ENCODE measurements around the gene PCBP3.

PCBP3 gene

DNA sequence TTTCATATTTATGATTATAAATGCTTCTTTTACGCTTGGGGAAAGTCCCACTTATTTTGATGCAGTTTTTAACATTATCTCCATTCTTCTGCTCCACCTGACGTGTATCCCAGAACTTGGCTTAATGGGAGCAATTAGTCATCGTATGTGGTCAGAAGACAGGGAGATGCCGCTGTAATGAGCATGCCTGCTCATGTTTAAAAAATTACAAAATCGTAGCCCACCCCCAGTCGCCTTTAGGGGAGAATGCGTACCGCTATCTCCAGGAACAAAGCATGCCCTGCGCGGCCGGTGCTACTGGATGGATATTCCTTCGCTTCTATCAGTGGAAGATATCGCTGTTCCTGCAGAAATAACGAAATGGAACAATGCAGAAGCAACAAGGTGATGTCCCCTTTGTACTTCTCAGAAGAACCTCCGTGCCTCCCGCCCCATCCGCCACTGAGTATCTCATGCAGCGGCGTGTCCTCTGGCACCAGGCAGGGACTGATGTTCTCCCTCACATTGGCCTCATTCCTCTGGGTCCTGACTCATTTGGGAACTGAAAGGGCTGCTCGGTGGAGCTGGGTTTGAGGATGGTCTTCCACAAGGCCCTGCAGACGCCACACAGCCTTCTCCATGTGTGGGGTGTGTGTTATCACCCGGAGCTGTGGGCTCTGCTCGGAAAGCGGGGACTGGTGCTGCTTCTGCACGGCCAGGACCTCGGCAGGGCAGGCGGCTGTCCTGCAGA lies 221.7 kb downstream of the PCBP3 start:
- H3K4me3 Mint-ChIP-seq: no peak overlapping the region
- DNase-seq (no peak), ATAC-seq (no peak)
- peaks cover 6% of the 10 kb centered on the region for H3K4me1 Mint-ChIP-seq
- H3K27ac Mint-ChIP-seq: no peak overlapping the region
- H3K9me3 Mint-ChIP-seq: no peaks in the 10 kb centered on the region
- H3K27me3 Mint-ChIP-seq: no peaks in the 10 kb centered on the region

DNA sequence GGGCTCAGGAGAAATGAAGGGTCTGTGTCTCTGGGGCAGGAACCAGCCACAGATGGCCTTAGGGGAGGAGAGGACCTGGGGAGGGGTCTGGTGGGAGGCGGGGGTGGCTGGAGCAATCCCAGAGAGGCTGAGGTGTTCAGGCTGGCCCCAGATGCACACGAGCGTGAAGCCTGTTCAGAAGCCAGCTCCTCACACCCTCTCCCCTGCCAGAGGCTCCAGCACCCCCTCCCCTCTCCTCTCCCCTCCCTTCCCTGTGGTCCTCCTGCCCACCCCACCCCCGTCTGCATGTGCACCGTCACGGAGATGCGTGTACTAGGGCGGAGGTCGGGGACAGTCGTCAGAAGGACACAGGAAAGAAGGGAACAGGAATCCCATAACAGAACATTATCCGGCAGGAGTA lies 223.0 kb downstream of the PCBP3 start:
- H3K4me1 Mint-ChIP-seq: peaks cover 6% of the 10 kb centered on the region
- no peak for DNase-seq
- no peaks in the 10 kb centered on the region for H3K27me3 Mint-ChIP-seq
- no peak overlapping the region for H3K4me3 Mint-ChIP-seq
- no peak for ATAC-seq
- no peak overlapping the region for H3K27ac Mint-ChIP-seq
- H3K9me3 Mint-ChIP-seq: no peaks in the 10 kb centered on the region

DNA sequence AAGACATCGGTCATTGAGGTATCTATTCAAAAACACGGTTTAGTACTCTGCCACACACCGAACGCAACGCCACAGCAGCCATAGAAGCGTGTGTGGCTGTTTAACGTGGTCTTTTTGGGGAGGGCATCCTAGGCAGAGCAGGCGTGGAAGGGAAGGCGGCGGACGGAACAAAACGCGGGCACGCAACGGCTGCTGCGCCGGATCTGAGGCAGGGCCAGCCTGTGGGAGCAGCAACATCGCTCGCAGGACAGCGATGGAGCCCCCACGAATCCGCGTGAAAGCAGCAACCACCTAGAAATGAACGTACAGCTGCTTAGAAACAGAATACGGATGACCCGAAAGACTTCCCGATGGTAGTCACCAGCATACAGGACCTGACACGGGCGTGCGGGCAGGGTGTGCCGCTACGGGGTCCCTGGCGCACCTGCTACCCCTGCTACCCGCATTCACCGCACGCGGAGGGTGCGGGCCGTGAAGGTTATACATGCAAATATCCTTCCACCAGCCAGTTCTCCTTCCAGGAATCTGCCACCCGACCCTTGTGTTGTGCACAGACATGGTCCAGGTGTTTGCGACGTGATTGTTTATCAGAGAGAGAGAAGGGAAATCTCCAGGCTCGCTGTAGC lies 223.6 kb downstream of the PCBP3 start:
- Mint-ChIP-seq H3K9me3 (no peaks in the 10 kb centered on the region), H3K27me3 (no peaks in the 10 kb centered on the region), H3K27ac (no peak overlapping the region), H3K4me3 (no peak overlapping the region), H3K4me1 (peaks cover 6% of the 10 kb centered on the region)
- no peak for ATAC-seq
- no peak for DNase-seq

DNA sequence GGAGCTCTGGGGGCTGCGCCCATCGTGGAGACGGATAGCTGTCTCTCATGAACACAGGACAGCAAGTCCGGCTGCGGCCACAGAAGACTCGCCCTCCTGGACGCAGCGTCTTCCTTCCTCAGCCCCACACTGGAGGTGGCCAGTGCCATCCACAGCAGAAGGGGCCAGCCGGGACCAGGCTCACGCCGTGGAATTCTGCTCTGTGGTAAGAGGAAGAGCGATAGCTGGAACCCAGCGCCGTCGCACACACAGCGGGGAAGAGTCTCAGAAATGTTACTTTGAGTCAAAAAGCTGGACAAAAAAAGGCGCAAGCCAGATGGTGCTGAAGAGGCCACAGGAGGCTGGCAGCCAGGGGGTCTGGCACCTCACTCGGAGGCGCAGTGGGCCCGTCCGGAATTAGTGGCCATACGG lies 224.2 kb downstream of the PCBP3 start:
- Mint-ChIP-seq H3K4me3 (no peak overlapping the region), H3K9me3 (no peaks in the 10 kb centered on the region), H3K27ac (no peak overlapping the region), H3K4me1 (peaks cover 6% of the 10 kb centered on the region), H3K27me3 (no peaks in the 10 kb centered on the region)
- DNase-seq (no peak), ATAC-seq (no peak)

DNA sequence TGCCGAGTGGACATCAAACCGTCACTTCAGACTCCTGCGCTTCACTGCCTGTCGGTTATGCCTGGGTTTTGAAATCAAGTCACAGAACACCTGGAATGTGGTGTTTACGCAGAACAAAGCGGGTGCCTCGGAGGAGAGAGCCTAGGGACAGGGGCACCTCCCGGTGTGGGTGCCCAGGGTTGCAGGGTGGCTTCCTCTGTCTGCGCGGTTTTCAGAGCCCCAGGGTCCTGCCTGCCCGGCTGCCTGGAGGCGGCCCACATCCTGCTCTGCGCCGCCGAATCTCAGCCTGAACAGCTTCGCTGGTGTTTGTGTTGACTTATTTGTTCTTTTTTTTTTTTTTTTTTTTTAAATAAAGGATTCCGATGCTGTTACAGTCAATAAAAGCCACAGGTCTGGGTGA lies 224.6 kb downstream of the PCBP3 start:
- Mint-ChIP-seq H3K4me1 (peaks cover 6% of the 10 kb centered on the region), H3K4me3 (no peak overlapping the region)
- no peak for DNase-seq

DNA sequence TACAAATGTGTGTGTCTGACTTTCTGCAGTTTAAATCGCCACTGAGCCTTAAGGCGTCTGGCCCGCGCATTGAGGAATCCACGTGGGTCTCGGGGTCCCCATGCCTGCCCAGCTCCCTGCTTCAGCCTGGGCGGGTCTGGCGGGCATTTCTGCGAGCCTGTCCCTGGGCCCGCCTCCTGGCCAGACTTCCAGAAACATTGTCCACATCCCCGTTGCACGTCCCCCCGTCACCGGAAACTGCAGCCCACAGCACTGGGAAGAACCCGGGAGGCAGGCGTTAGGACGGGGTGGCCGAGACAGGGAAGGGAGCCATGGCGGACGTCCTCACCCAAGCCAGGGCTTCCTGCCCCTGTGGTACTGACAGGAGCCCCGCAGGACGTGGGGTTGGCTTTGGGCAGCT lies 225.0 kb downstream of the PCBP3 start:
- Mint-ChIP-seq H3K27ac (no peak overlapping the region), H3K9me3 (no peaks in the 10 kb centered on the region), H3K27me3 (no peaks in the 10 kb centered on the region), H3K4me3 (no peak overlapping the region), H3K4me1 (peaks cover 6% of the 10 kb centered on the region)
- DNase-seq: no peak
- ATAC-seq: no peak

More for the DNA sequence above, 224.6 kb downstream of the PCBP3 start:
- ATAC-seq: peak; percentile 60
- H3K27ac Mint-ChIP-seq: no peak overlapping the region
- no peaks in the 10 kb centered on the region for H3K9me3 Mint-ChIP-seq
- H3K27me3 Mint-ChIP-seq: no peaks in the 10 kb centered on the region

DNA sequence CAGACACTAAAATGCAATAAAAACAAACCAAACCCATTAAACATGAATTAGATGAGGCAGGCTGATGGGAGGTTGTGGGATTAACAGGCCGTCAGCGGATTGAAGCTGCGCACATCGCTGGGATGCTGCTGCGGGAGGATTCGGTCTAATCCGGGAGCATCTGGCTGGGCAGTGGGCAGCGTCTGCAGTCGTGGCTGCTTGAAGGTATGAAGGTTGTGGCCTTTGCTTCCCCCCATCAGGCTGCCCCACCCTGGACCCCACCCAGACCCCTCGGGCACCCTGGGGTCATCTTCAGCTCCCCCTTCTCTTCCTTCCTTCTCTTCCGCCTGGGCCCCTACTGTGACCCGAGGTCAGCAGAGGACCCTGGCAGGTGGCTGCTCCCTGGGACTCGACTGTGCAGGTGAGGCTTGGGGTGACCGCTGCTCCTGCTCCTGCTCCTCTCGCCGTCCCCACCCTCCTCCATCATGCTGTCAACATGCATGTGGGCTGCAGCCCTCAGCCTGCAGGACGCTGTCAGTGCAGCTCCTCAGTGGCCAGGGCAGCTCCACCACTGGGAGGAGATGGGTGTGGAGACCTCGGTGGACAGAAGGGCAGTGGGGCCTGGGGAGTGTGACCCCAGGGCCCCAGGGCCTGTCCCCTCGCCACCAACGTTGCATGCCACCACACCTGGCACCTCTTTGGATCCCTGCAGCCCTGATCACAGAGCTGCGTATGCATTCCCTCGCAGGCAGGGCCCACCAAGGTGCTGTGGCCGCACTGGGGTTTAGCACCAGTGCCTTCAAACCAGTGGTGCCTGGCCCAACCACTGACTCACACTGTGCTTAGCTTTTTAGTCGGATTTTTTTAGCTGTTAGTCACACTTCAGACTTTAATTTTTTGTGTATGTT lies 225.8 kb downstream of the PCBP3 start:
- no peaks in the 10 kb centered on the region for H3K27me3 Mint-ChIP-seq
- H3K4me1 Mint-ChIP-seq: peaks cover 6% of the 10 kb centered on the region
- ATAC-seq: no peak
- H3K27ac Mint-ChIP-seq: no peak overlapping the region
- H3K4me3 Mint-ChIP-seq: no peak overlapping the region
- H3K9me3 Mint-ChIP-seq: no peaks in the 10 kb centered on the region
- DNase-seq: no peak

DNA sequence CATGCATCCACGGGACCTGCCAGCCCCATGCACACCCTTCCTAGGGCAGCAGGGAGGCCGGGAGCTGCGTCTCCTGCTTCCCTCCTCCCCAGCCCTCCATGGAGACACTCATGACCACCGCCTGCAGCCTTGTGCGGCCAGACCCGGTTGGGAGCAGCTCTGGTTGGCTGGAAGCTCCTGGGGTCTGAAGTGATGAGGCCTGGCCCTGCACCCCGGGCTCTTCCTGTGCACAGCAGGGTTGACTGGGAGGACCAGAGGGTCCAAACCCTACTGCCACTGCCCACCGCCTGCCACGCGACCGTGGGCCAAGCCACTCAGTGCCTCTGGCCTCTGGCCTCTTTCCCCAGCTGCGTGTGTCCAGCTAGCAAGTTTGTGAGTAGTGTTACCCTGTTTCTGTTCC lies 226.9 kb downstream of the PCBP3 start:
- Mint-ChIP-seq H3K27me3 (peaks cover 3% of the 10 kb centered on the region), H3K4me3 (no peak overlapping the region), H3K4me1 (peaks cover 6% of the 10 kb centered on the region), H3K9me3 (no peaks in the 10 kb centered on the region), H3K27ac (peak overlapping the region in 1 of 2 donors; percentile 67)
- DNase-seq: no peak
- ATAC-seq: no peak

DNA sequence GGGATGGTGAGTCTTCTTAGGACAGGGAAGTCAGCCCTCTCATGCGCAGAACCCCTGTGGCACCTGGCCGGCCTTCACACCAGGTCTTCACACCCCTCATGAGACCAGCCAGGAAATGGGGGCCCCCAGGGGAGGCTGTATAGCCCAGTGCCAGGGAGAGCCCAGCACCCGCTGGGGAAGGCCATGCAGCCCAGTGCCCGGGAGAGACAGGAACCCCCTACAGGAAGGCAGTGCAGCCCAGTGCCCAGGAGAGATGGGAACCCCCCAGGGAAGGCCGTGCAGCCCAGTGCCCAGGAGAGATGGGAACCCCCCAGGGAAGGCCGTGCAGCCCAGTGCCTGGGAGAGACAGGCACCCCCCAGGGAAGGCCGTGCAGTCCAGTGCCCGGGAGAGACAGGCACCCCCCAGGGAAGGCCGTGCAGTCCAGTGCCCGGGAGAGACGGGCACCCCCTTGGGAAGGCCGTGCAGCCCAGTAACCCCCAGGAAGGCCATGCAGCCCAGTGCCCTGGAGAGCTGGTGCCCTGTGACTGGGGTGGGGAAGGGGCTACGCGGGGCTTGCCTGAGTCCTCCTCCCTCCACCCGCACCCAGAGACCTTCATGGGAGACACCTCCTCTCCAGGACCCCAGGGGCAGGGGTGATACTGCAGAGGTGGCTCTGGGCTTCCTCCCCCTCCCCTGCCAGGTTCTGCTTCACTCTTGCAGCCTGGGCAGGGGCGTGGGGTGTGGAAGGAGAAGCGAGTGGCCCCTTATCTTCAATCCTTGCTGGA lies 227.5 kb downstream of the PCBP3 start:
- ATAC-seq (peak; percentile 24), DNase-seq (no peak)
- no peak overlapping the region for H3K4me3 Mint-ChIP-seq
- peaks cover 6% of the 10 kb centered on the region for H3K4me1 Mint-ChIP-seq
- peak overlapping the region in 1 of 2 donors; percentile 67 for H3K27ac Mint-ChIP-seq
- no peaks in the 10 kb centered on the region for H3K9me3 Mint-ChIP-seq
- peaks cover 9% of the 10 kb centered on the region for H3K27me3 Mint-ChIP-seq

DNA sequence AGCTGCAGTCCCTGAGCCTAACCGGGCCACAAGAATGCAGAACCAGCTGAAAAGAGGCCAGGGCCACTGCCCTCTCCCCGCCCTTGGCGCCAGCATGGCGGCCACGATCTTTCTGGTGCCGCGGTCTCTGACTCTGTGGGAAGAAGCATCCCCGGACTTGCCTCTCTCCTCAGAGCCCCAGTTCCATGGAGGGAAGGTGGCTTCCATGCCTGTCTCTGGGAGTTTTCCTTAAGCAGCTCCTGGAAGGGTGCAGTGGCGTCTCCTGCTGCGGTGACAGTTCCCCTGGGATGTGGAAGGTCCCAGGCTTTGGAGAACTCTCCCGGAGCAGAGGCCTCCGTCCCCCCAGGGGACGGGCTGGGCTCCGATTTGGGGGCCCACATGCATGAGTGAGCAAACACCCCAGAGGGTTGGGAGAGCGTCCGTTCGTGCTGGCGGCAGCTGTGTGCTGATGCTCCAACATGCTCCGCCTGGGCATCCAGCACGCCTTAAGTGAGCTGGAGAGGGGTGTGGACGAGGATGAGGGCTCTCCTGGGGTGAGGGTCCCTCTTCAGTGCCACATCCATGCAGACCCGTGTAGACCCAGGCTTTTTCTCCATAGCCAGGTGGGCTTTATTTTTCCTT lies 228.2 kb downstream of the PCBP3 start:
- Mint-ChIP-seq H3K4me3 (no peak overlapping the region), H3K9me3 (no peaks in the 10 kb centered on the region), H3K4me1 (peaks cover 6% of the 10 kb centered on the region), H3K27me3 (peaks cover 16% of the 10 kb centered on the region), H3K27ac (no peak overlapping the region)
- ATAC-seq (no peak), DNase-seq (no peak)

DNA sequence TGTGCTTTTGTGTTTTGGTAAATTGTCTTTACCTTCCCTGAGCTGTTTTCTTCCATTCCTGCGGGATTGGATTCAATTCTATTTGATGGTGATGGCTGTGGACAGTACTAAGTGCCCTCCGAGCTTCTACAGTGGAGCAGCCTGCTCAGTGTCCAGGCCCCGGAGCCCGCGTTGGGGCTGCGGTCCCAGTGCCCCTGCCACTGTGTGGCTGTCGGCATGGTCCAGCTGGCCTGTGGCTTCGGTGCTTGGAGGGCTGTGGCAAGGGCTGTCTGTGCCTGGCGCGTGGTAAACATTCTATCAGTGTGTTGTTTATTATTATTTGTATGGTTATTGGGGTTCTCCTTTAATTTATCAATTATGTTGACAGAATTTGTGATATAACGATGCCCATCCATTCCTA lies 228.9 kb downstream of the PCBP3 start:
- Mint-ChIP-seq H3K27me3 (peaks cover 22% of the 10 kb centered on the region), H3K4me3 (no peak overlapping the region), H3K27ac (no peak overlapping the region), H3K4me1 (peaks cover 3% of the 10 kb centered on the region), H3K9me3 (no peaks in the 10 kb centered on the region)
- no peak for ATAC-seq
- DNase-seq: no peak

DNA sequence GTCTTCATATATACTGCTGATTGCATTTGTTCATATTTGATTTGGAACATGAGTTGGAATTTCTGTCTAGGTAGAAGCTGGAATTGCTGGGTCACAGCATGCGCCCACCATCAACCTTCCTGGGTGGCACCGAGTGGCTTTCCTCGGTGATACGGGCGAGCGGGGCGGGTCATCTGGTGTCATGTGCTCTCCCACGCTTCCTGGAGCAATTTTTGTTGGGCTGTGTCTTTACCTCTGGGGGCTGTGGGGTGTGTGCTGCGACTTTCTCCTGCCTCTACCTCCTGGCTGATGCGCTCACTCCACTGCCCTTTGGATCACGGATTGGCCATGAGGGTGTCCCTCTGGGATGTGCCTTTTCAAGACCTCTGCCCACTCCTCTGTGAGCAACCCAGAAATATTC lies 229.4 kb downstream of the PCBP3 start:
- H3K27me3 Mint-ChIP-seq: peaks cover 24% of the 10 kb centered on the region
- ATAC-seq (no peak), DNase-seq (no peak)
- no peaks in the 10 kb centered on the region for H3K4me1 Mint-ChIP-seq
- H3K4me3 Mint-ChIP-seq: no peak overlapping the region
- H3K27ac Mint-ChIP-seq: no peak overlapping the region
- H3K9me3 Mint-ChIP-seq: no peaks in the 10 kb centered on the region

DNA sequence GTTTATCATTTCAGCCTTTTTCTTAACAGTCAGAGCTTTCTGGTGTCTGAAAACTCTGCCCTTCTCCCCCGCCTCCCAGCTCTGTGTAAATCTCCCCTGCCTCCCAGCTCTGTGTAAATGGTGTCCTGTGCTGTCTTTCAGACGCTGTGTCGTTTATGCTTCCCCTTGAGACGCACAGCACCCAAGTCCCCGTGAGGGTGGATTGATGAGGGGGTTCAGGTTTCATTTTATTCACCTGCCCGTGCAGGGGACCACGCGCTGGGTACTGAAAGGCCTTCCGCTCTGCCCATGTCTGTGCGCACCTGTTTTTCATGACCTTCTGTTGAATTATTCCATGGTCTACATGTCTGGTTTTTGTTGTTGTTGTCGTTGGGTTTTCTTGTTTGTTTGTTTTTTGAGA lies 229.9 kb downstream of the PCBP3 start:
- Mint-ChIP-seq H3K4me1 (no peaks in the 10 kb centered on the region), H3K4me3 (no peak overlapping the region), H3K27ac (peak overlapping the region; percentile 12 to 14), H3K9me3 (no peaks in the 10 kb centered on the region), H3K27me3 (peaks cover 29% of the 10 kb centered on the region)
- DNase-seq: no peak
- ATAC-seq: no peak

DNA sequence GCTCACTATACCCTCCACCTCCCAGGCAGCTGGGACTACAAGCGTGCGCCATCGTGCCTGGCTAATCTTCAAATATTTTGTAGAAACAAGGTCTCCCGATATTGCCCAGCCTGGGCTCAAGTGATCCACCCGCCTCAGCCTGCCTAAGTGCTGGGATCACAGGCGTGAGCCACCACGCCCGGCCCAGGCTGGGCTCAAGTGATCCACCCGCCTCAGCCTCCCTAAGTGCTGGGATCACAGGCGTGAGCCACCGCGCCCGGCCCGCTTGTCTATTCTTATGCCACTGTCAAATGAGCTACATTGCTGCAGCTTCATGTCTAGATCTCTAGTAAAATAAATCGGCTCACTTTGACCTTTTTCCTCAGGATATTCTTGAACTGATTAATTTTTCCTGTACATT lies 230.3 kb downstream of the PCBP3 start:
- no peak for DNase-seq
- H3K9me3 Mint-ChIP-seq: no peaks in the 10 kb centered on the region
- no peaks in the 10 kb centered on the region for H3K4me1 Mint-ChIP-seq
- peaks cover 33% of the 10 kb centered on the region for H3K27me3 Mint-ChIP-seq
- no peak overlapping the region for H3K4me3 Mint-ChIP-seq
- H3K27ac Mint-ChIP-seq: peak overlapping the region in 1 of 2 donors; percentile 14
- no peak for ATAC-seq

Data from stimulated activated naive CD8-positive, alpha-beta T cell treated with anti-CD3 and anti-CD28 coated beads, Interleukin-15, amount 100 ng/mL, for 72 hours (primary cell).